Kidney (tissue), 14 donors: ENCODE measurements around the gene EFCAB11. TPM values are rescaled to one million over a fixed set of nuclear protein-coding genes. Genes with fewer than 3 reads are reported as not detected.

Source experiments
- DNase-seq, 5 donors: peaks; one replicate each; pipeline ENCODE4 v3.0.0-alpha.2; 2013 to 2020
- FAIRE-seq: peaks from 2 replicates; lab custom pipeline; 2012; peaks lifted over from hg19 to GRCh38; lab: Jason Lieb, UNC
- H3K27ac ChIP-seq, 2 donors: one replicate each; pipeline ENCODE4 v1.7.0; 2013; ENCODE audit warnings: low read depth in 2 of 2, low read length in 2 of 2, inconsistent platforms in 1 of 2
- H3K27me3 ChIP-seq: one replicate; pipeline ENCODE4 v1.7.1; 2013; ENCODE audit warnings: low read length, inconsistent platforms; ENCODE audit not compliant: control insufficient read depth, insufficient read depth
- H3K36me3 ChIP-seq, 3 donors: one replicate each; pipeline versions ENCODE4 v1.7.0 to v1.7.1; 2013; ENCODE audit warnings: low read length in 3 of 3, control low read depth in 1 of 3, inconsistent platforms in 1 of 3; ENCODE audit not compliant: insufficient read depth in 3 of 3, control insufficient read depth in 2 of 3
- H3K4me1 ChIP-seq, 3 donors: one replicate each; pipeline versions ENCODE4 v1.7.0 to v1.7.1; 2013; ENCODE audit warnings: low read length in 3 of 3, inconsistent platforms in 1 of 3, low read depth in 1 of 3; ENCODE audit not compliant: control insufficient read depth in 2 of 3, insufficient read depth in 2 of 3
- H3K4me3 ChIP-seq, 3 donors: one replicate each; pipeline versions ENCODE4 v1.7.0 to v1.8.1; 2013; ENCODE audit warnings: low read length in 3 of 3, control low read depth in 1 of 3, inconsistent platforms in 1 of 3
- H3K9ac ChIP-seq, 3 donors: one replicate each; pipeline versions ENCODE4 v1.7.0 to v1.7.1; 2013; ENCODE audit warnings: low read length in 3 of 3, control low read depth in 1 of 3, inconsistent platforms in 1 of 3
- H3K9me3 ChIP-seq, 3 donors: one replicate each; pipeline versions ENCODE4 v1.7.0 to v1.7.1; 2013; ENCODE audit warnings: low read length in 3 of 3, control low read depth in 1 of 3, inconsistent platforms in 1 of 3; ENCODE audit not compliant: control insufficient read depth in 2 of 3, insufficient read depth in 1 of 3
- intact Hi-C: fragments of 100-400 bp; cut with DNase I; formaldehyde crosslinking; loops from one replicate; pipeline ENCODE4 v1.11.1; 2022
- polyA plus RNA-seq: library from polyadenylated mRNA; stranded (reverse); fragments of 350-450 nt; fragmentation: Illumina TruSeq; extraction: RNeasy Lipid Tissue Mini Kit (QIAGEN cat#74804); gene quantifications from one replicate; pipeline ENCODE4 v1.2.3, GENCODE V29; 2014; ENCODE audit warnings: low read depth, low replicate concordance; ENCODE audit not compliant: insufficient read depth
- total RNA-seq: library from RNA; stranded (reverse); fragmentation: NEBNext Ultra II Directional; extraction: Animal tissue kit (Norgen Biotek cat#: 25700); gene quantifications from one replicate; pipeline ENCODE4 v1.2.1, GENCODE V29; 2021
- TF ChIP-seq, protein P1 (sequence below): IDR thresholded peaks from 3 replicates; pipeline ENCODE4 v1.5.1; 2012; ENCODE audit warnings: mild to moderate bottlenecking, moderate library complexity, borderline replicate concordance; ENCODE audit not compliant: insufficient read depth; ENCODE audit errors: extremely low read depth
- donor health status: control.
- donor health status: control.
- donor health status: control.
- donor health status: control.
- donor health status: control.
- donor health status: DM: yes; HTN: yes; CAD: no.
- donor health status: Normal renal cell carcinoma (clear cell type).

EFCAB11 gene
- total and polyA plus RNA-seq, 2 donors from 2014 or later: 8.4 to 8.9 TPM

DNA sequence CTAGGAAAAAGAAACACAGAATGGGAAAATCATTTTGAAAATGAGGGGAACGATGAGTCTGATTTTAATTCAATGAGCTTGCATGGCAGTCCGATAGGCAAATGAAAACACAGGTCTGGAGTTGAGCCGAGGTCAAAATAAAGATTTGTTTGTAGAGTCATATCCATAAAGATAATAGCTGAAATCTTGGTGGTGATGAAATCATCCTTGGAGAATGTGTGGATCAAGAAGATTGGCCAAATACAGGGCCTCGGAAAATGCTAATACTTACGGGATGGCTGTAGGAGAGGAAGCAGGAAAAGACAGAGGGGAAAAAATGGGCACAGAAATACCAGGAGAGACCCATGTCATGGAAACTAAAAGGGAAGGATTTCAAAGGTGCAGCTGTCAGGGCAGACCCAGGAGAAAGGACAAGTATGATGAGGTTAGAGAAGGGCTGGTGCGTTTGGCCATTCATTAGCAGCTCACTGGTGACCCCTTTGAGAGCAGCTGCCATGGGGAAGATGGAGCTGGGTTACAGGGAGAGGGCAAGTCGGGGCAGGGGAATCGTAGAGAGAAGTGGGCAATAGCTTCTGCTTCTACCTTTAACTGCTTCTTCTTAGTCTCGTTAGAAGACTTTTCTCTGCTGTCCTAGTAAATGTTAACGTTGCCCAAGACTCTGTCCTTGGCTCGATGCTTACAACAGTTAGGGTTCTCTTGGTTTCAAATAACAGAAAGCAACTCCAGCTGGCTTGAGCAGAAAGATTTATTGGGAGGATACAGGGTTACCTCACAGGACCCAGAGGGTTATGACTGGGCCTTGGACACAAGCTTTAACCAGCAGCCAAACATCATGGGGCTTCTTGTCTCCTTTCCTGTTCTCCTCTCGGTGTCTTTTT is 161.8 kb downstream of the EFCAB11 start:
- FAIRE-seq (no peak), DNase-seq (peak in 3 of 5 donors; percentile 32 to 63 (median 62))
- Histone ChIP-seq H3K36me3 (no peaks in the 10 kb centered on the region), H3K27ac (no peak overlapping the region), H3K9ac (no peak overlapping the region), H3K9me3 (no peaks in the 10 kb centered on the region), H3K27me3 (no peaks in the 10 kb centered on the region), H3K4me3 (no peak overlapping the region), H3K4me1 (no peaks in the 10 kb centered on the region)
- TF ChIP-seq, protein P1, sequence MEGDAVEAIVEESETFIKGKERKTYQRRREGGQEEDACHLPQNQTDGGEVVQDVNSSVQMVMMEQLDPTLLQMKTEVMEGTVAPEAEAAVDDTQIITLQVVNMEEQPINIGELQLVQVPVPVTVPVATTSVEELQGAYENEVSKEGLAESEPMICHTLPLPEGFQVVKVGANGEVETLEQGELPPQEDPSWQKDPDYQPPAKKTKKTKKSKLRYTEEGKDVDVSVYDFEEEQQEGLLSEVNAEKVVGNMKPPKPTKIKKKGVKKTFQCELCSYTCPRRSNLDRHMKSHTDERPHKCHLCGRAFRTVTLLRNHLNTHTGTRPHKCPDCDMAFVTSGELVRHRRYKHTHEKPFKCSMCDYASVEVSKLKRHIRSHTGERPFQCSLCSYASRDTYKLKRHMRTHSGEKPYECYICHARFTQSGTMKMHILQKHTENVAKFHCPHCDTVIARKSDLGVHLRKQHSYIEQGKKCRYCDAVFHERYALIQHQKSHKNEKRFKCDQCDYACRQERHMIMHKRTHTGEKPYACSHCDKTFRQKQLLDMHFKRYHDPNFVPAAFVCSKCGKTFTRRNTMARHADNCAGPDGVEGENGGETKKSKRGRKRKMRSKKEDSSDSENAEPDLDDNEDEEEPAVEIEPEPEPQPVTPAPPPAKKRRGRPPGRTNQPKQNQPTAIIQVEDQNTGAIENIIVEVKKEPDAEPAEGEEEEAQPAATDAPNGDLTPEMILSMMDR: no peak
- intact Hi-C loops: no loop called here

DNA sequence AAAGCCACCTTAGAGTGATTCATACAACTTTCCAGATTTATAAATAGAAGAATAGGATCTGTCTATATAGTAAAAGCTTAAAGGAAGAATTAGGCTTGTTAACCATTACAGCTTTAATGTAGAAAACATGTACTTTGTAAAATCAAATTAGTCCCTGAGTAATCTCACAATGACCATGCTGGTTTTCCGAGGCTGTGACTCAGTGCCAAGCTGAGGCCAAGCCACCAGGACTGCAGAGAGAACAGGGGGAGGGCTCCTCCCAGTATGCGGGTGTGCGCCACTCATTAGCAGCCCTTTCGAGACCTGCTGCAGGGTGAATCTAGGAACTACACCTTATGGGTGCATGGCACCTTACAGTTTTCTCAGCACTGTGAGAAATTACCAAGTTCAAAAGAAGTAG is 167.0 kb downstream of the EFCAB11 start:
- H3K27ac ChIP-seq: no peak overlapping the region
- peaks cover 0 to 5% (median 0%) of the 10 kb centered on the region in 3 donors for H3K4me1 ChIP-seq
- FAIRE-seq (no peak), DNase-seq (no peak)
- H3K36me3 ChIP-seq: no peaks in the 10 kb centered on the region
- intact Hi-C loops: no loop called here
- no peak overlapping the region for H3K9ac ChIP-seq
- H3K27me3 ChIP-seq: no peaks in the 10 kb centered on the region
- no peaks in the 10 kb centered on the region for H3K9me3 ChIP-seq
- no peak overlapping the region for H3K4me3 ChIP-seq
- TF ChIP-seq, protein P1: no peak

DNA sequence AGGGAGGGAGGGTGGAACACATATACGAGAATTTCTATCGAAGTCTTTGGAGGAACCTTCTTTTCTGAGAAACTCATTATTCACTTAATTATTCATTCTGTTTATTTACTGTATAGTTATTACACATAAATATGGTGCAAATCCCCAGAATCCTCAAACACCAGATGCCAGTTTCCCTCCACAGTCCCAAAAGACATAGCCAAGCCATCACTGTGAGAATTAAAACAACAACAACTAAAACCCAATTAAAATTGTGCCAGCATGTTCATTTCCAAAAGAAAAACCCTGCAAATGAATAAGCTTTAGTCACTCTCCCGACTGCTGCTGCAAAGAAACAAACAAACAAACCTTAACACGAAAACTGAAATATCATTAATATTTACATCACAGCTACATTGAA is 173.5 kb downstream of the EFCAB11 start:
- TF ChIP-seq, protein P1: no peak
- peaks cover 0 to 5% (median 0%) of the 10 kb centered on the region in 3 donors for H3K4me1 ChIP-seq
- no peak for FAIRE-seq
- no peaks in the 10 kb centered on the region for H3K9me3 ChIP-seq
- no peak overlapping the region for H3K4me3 ChIP-seq
- DNase-seq: no peak
- H3K27me3 ChIP-seq: no peaks in the 10 kb centered on the region
- no peak overlapping the region for H3K9ac ChIP-seq
- no peaks in the 10 kb centered on the region for H3K36me3 ChIP-seq
- no peak overlapping the region for H3K27ac ChIP-seq
- intact Hi-C loops: no loop called here
